GM12892 (cell line): ENCODE data around the gene PCDH15.

Experiments
- POLR2A ChIP-seq: IDR thresholded peaks from 2 replicates; pipeline ENCODE4 v1.6.1; 2011; ENCODE audit warnings: low read depth, low read length, control low read depth
- POLR2AphosphoS5 ChIP-seq: IDR thresholded peaks from 2 replicates; pipeline ENCODE4 v1.6.1; 2011; ENCODE audit warnings: low read depth, low read length, control low read depth
- TAF1 ChIP-seq: IDR thresholded peaks from 2 replicates; pipeline ENCODE4 v1.6.1; 2011; ENCODE audit warnings: low read depth, mild to moderate bottlenecking, control low read depth, low read length, borderline replicate concordance

GRCh38 chr10:54530299-54530698, 270.7 kb downstream of the PCDH15 start:
- no peak for TF ChIP-seq POLR2AphosphoS5
- TF ChIP-seq TAF1: no peak
- TF ChIP-seq POLR2A: no peak
